COLO829 (cell line): ENCODE results near the gene CSMD2.

Source experiments
- DNase-seq: peaks from one replicate; pipeline ENCODE4 v3.0.0; 2012; ENCODE audit warnings: low spot score

CSMD2 gene

DNA sequence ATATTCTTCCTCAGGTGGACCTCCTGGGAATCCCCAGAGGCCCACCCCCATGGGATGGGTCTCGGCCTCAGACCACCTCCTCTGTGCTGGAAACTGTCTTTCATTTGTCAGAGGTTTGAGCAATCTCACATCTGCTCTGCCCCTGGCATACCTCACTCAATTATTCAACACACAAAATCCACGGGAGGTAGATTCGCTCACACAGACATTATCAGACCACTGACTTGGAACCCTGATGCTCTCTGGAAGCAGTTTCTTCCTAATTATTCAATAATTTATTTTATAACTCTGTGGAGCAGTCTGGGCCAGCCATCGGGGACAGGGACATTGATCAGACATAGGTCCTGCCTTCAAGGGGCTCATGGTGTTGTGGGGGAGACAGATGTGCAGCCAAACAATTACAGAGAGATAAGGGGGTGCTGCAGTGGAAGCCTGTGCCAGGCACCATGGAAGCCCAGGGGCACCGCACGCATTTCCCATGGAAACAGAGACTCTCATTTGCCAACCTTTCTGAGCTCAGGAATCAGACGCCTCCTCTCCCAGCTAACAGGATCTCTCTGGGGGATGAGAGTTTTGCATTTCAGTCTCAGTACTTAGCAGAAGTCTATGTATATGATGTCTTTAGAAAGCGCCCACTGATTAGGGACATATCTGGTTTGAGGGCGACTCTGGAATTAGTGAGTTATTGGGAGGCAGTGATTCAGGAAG lies 204.7 kb downstream of the CSMD2 start:
- DNase-seq, result no peak

- no peak for DNase-seq
Observed at GRCh38 chr1:33957854-33958253, 207.2 kb downstream of the CSMD2 start.

- DNase-seq, result no peak
Observed at GRCh38 chr1:33955096-33955495, 209.9 kb downstream of the CSMD2 start.

GRCh38 chr1:33949570-33949969 lies 215.5 kb downstream of the CSMD2 start:
- DNase-seq, result no peak

DNA sequence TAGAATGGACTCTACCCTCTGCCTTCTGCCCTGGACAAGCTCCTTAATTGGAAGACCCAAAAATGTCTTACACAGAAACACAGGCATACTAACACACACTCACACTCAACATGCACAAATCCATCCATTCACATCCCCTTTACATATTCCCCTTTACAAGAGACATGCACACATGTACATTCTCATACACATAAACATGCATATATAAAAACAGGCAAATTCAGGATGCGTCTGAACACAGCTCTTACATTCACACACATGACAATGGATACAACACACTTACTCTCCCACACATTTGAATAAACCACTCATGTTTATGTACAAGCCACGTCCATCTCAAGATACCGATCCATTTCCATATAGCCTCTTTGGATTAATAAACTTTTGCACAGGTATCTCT lies 216.7 kb downstream of the CSMD2 start:
- no peak for DNase-seq

DNA sequence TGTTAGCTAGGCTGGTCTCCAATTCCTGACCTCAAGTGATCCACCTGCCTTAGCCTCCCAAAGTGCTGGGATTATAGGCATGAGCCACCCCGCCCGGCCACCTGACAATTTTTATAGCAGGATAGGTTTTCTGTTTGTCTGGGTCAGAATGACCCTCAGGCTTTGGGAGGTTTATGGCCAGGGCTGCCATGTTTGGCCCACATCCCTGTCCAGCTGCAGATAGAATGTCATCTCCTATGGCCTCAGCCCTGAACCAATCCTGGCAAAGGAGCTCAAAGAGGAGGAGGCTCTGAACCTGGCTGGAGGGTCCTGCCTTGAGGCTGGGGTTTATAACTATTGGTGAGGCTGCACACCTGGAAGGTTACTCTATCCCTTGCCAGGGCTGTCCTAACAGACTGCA lies 218.2 kb downstream of the CSMD2 start:
- no peak for DNase-seq

- no peak for DNase-seq
Observed at GRCh38 chr1:33944846-33945245, 220.2 kb downstream of the CSMD2 start.

DNA sequence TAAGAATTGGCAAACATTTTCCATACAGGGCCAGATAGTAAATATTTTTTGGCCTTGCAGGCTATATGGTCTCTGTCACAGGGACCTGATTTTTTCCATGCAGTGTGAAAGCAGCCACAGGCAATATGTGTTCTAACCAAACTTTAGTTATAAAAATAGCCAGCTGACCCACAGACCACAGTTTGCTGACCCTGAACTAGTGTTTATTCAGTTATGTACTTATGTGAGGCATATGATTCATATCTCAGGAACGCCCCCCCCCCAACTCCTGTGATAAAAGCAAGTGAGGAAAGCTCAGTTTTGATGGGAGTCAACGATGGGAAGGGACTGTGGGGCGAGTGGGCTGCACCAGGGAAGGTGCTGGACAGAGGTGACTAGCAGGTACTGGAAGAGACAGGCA lies 221.1 kb downstream of the CSMD2 start:
- DNase-seq, result no peak

- no peak for DNase-seq
Observed at GRCh38 chr1:33932871-33933270, 232.2 kb downstream of the CSMD2 start.

- DNase-seq, result no peak
Observed at GRCh38 chr1:33931111-33931475, 233.9 kb downstream of the CSMD2 start.

DNA sequence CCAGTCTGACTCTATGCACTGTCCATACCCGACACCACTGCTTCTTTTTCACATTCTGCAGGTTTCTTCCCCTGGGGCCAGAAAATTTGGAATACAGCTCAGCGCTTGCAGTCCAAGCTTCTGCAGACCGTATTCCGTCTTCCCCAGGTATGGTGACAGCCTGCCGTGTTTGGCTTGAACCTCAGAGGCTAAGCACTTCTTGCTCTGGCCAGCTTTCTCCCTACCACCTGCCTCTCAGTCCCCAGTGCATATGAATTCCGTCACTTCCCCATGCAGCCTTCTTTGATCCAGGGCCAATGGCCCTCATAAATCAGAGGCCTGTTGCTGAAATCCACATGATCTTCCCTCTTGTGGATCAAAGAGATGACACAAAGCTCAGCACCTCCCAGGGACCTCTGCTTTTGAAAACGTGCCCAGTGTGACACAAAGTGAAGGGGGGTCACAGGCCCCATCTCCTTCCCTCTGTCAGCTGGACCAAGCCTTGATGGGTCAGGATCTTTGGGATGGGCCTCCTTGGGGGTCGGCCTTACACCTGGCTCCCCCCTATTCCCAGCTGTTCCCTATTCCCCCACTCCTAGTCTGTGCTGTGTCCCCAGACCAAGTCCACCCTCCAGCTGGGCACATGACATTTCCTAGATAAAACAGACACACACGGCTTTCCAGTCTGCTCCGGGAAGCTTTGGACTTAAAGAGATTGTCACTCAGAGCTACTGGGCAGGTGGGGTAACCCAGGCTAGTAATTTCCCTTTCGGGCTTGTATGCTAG lies 234.5 kb downstream of the CSMD2 start:
- no peak for DNase-seq

GRCh38 chr1:33928251-33928650 lies 236.8 kb downstream of the CSMD2 start:
- no peak for DNase-seq

DNA sequence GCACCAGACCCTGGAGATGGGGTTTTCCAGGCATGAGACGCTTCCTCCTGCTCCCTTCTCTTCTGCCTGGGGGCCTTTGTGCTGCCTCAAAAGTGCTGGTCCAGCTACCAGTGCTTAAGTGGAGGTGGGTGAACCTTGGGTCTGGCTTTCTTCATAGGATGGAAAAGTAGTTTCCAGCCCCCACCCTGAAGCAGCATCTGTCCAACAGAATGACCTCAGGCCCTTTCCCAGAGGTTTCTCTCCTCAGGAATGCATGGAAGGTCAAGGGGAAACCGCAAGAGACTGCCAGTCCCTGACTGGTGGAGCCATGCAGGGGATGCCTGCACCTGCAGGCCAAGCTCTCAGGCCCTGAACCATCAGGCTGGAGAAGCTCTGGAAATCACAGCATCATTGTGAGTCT lies 237.3 kb downstream of the CSMD2 start:
- DNase-seq, result no peak

DNA sequence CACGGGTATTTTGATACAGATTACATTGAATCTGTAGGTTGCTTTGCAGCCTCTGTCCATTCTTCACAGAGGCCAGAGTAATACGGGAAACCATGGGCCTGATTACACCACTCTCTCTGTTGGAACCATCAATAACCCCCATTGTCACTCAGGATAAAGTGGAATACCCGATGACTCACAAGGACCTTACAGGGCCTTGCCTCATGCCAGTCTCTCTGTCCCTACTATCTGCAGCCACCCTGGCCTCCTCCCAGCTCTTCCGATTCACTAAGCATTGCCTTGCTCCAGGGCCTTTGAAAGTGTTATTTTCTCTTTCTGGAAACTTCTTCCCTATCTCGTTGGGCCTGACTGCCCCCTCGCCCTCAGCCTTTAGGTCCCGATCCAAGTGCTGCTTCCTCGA lies 239.4 kb downstream of the CSMD2 start:
- peak; percentile 50 for DNase-seq

- DNase-seq, result no peak
Observed at GRCh38 chr1:33921281-33921680, 243.7 kb downstream of the CSMD2 start.

GRCh38 chr1:33918368-33918767 lies 246.7 kb downstream of the CSMD2 start:
- DNase-seq, result no peak

DNA sequence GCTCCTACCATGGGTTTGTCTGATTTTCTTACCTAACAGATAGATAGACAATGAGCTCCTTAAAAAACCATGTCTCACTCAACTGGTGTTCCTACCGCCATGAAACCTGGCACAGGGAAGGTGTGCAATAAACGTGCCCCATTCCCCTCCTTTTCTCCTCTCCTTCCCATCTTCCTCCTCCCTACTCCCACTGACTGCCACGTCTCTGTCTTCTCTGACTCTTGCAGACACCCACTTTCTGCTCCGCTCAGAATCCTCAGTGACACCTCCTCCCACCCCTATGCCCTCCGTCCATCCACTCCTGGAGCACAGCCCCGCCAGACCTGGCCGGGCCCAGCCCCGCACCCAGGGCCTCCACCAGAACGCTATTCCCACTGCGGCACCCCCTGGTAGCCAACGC lies 248.2 kb downstream of the CSMD2 start:
- no peak for DNase-seq

GRCh38 chr1:33914531-33914930 lies 250.5 kb downstream of the CSMD2 start:
- DNase-seq, result no peak

DNA sequence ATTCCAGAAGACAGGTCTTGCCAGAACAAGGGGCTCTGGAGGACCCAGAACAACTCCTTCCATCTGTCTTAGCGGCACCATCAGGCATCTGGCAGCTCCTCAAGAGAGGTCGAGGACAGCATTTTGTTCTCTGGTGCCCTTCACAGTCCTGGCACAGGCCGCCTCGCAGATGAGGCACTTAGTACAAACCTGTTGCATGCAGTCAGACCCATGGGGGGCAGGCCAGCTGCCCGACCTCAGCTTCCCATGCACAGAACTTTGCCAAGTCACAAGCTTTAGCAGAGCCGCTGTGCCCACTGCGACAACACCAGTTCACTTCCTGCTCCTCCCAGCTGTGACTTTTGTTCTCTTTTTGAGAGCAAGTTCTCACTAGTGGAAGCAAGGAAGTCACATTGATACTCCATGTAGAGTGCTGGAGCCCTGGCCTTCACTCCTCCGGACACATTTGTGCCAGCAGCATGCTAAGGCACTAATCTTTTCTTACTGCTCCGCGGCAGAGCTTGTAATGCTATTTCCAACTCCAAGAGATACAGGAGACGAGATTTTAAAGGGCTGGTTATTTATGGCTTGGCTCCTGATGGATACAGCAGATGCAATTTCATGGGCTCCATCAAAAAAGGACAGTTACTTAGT lies 256.6 kb downstream of the CSMD2 start:
- DNase-seq, result no peak

- no peak for DNase-seq
Observed at GRCh38 chr1:33906156-33906555, 258.9 kb downstream of the CSMD2 start.

- no peak for DNase-seq
Observed at GRCh38 chr1:33905241-33905640, 259.8 kb downstream of the CSMD2 start.

DNA sequence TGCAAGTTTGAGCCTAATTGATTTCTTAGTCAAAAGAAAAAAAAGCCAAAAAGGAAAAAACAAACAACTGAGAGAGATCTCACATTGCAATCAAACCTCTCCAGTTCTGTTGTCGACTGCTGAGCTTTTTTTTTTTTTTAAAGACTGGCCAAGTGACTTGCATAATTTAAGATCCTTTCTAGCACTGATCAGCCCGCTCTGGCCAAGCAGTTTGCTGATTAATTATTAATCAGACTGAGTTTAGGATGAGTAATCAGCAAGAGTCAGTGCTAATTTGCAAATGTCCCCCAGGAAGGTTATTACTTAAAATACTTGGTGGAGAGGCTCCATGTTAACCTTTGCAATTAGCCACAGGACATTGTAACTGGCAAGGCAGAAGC lies 261.8 kb downstream of the CSMD2 start:
- DNase-seq, result no peak

DNA sequence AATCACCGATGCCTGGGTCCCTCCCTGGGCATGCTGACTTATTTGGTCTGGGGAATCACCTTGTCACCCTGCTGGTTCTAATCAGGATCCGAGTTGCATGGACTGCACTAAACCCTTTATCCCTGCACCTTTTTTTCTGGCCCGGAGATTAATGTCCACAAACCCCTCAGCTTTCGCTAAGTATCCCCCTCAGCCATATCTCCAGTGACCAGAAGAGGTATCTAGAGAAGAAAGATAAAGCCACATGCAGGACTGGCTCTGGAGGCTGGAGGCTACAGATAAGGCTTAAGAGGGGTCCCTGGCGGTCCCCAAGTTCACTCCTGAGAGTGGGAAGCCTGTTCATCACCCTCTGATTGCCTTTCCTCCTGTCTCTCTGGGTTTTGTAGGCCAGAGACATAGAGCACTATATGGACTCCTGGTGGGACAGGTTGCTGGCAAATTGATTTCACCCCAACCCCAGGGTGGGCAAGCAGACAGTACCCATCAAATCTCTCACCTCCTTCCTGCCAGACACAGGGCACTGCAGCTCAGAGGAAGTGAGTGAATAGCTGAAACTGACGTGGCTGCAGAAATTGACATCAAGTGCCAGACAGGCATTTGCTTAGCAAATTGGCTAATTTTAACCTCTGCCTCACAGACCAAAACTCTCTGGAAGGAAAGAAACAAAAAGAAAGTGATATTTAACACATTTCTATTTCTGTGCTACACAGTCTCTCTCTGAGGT lies 262.4 kb downstream of the CSMD2 start:
- no peak for DNase-seq
